HepG2 (cell line): ENCODE results near the gene LYZ. TPM values are rescaled to one million over a fixed set of nuclear protein-coding genes. Genes with fewer than 3 reads are reported as not detected.

ENCODE experiments used
- ATAC-seq: fragments of 200-7000 bp; cut with Tn5 transposase; 3 replicates; pipeline ENCODE4 v1.9.1; 2020; ENCODE audit warnings: mild to moderate bottlenecking, moderate library complexity
- Bru-seq: library from RNA; stranded (reverse); fragments of 400-500 nt; gene quantifications from one replicate; lab custom pipeline; 2021; lab: Mats Ljungman, UMichigan
- BruChase-seq, 2 experiments: library from RNA; stranded (reverse); fragments of 400-500 nt; gene quantifications; one replicate each; lab custom pipeline; 2021; lab: Mats Ljungman, UMichigan
- BruUV-seq: library from RNA; stranded (reverse); fragments of 400-500 nt; replicated peaks from 2 replicates; lab custom pipeline; 2021; lab: Mats Ljungman, UMichigan
- CTCF ChIA-PET: fragments of 300-600 bp; formaldehyde crosslinking; extraction: SDS; loops from one replicate; lab custom pipeline; 2021; ENCODE audit warnings: low total read pairs, inconsistent platforms, low intra/inter-chr PET ratio; lab: Yijun Ruan, JAX
- POLR2A ChIA-PET: fragments of 350-600 bp; sonication (Branson Sonifier 250); formaldehyde crosslinking; loops from one replicate; lab custom pipeline; 2020; ENCODE audit warnings: antibody characterized with exemption, inconsistent platforms; lab: Yijun Ruan, JAX
- DNase-seq: peaks from one replicate; pipeline ENCODE4 v3.0.0-alpha.2; 2015; ENCODE audit warnings: low spot score
- FAIRE-seq: peaks from 3 replicates; lab custom pipeline; 2011; peaks lifted over from hg19 to GRCh38; lab: Jason Lieb, UNC
- H2AFZ ChIP-seq: one replicate; pipeline ENCODE4 v1.6.1; 2011; ENCODE audit warnings: low read length, inconsistent platforms
- H3K27ac ChIP-seq: fragments of 300-600 bp; 3 replicates; pipeline ENCODE4 v1.8.0; 2011; ENCODE audit warnings: mixed run types, mild to moderate bottlenecking, mixed read lengths, low read length, inconsistent platforms; ENCODE audit not compliant: insufficient read depth; ENCODE audit errors: extremely low read length
- H3K27me3 ChIP-seq, 2 experiments: fragments of 200-600 bp in 1 of 2; 2 replicates in 1 of 2; 3 replicates in 1 of 2; pipeline versions ENCODE4 v1.6.0 to v1.8.0; 2011; ENCODE audit warnings: low read length in 2 of 2, mild to moderate bottlenecking in 2 of 2, moderate library complexity in 2 of 2, inconsistent platforms in 1 of 2; ENCODE audit not compliant: insufficient read depth in 2 of 2, control insufficient read depth in 1 of 2
- H3K36me3 ChIP-seq, 2 experiments: fragments of 200-600 bp in 1 of 2; replicated peaks in 1 of 2; 2 replicates in 1 of 2; 3 replicates in 1 of 2; pipeline versions ENCODE4 v1.5.1 to v1.8.0; 2011; ENCODE audit warnings: low read length in 2 of 2, inconsistent platforms in 1 of 2; ENCODE audit not compliant: insufficient read depth in 2 of 2, control insufficient read depth in 1 of 2
- H3K4me1 ChIP-seq: 2 replicates; pipeline ENCODE4 v1.5.1; 2012; ENCODE audit warnings: low read length, inconsistent platforms; ENCODE audit not compliant: insufficient read depth
- H3K4me2 ChIP-seq: 2 replicates; pipeline ENCODE4 v1.6.0; 2011; ENCODE audit warnings: low read depth, low read length, inconsistent platforms
- H3K4me3 ChIP-seq, 3 experiments: fragments of 200-600 bp in 1 of 3; sonication (generic), shearing (Covaris generic) in 1 of 3; replicated peaks in 1 of 3; 2 replicates each; pipeline ENCODE4 v1.5.1; 2011 to 2016; ENCODE audit warnings: low read length in 3 of 3, inconsistent platforms in 2 of 3, low read depth in 2 of 3, mild to moderate bottlenecking in 2 of 3, control low read depth in 1 of 3, mixed read lengths in 1 of 3; ENCODE audit not compliant: insufficient read depth in 1 of 3
- H3K79me2 ChIP-seq: one replicate; pipeline ENCODE4 v1.6.1; 2011; ENCODE audit warnings: low read length, inconsistent platforms; ENCODE audit not compliant: insufficient read depth
- H3K9ac ChIP-seq: 2 replicates; pipeline ENCODE4 v1.6.0; 2011; ENCODE audit warnings: mild to moderate bottlenecking, low read depth, low read length, inconsistent platforms; ENCODE audit not compliant: insufficient read depth
- H3K9me3 ChIP-seq: 2 replicates; pipeline ENCODE4 v1.5.1; 2012; ENCODE audit warnings: mild to moderate bottlenecking, low read length
- H4K20me1 ChIP-seq: 2 replicates; pipeline ENCODE4 v1.6.0; 2011; ENCODE audit warnings: inconsistent platforms, mild to moderate bottlenecking, low read length, moderate library complexity; ENCODE audit not compliant: insufficient read depth
- BRD4 ChIP-seq: sonication (generic); formaldehyde crosslinking; IDR thresholded peaks from 2 replicates; pipeline ENCODE4 v1.4.0; 2020; ENCODE audit warnings: missing genetic modification reagents
- CEBPG ChIP-seq: IDR thresholded peaks from 2 replicates; pipeline ENCODE4 v1.6.1; 2016
- SIX1 ChIP-seq: sonication (generic); formaldehyde crosslinking; IDR thresholded peaks from 2 replicates; pipeline ENCODE4 v1.4.0; 2020; ENCODE audit warnings: missing genetic modification reagents, borderline replicate concordance
- U2AF1 ChIP-seq: fragments of 200-400 bp; formaldehyde crosslinking; optimal IDR thresholded peaks from 2 replicates; pipeline ENCODE3; 2017; ENCODE audit warnings: mild to moderate bottlenecking, low read depth, low read length
- YEATS2 ChIP-seq: sonication (generic); formaldehyde crosslinking; IDR thresholded peaks from 2 replicates; pipeline ENCODE4 v1.4.0; 2020; ENCODE audit warnings: missing genetic modification reagents, borderline replicate concordance
- ZNF572 ChIP-seq: sonication (generic); formaldehyde crosslinking; IDR thresholded peaks from 2 replicates; pipeline ENCODE4 v1.5.1; 2020; ENCODE audit warnings: mild to moderate bottlenecking, missing genetic modification reagents
- ZSCAN21 ChIP-seq: sonication (generic); formaldehyde crosslinking; IDR thresholded peaks from 2 replicates; pipeline ENCODE4 v1.8.0; 2022; ENCODE audit warnings: mild to moderate bottlenecking, missing genetic modification reagents, moderate library complexity, borderline replicate concordance
- WGBS: methylation state at CpG from one replicate; pipeline ENCODE4 v1.1.6; 2017; ENCODE audit warnings: low lambda C conversion rate; 5-methylcytosine and 5-hydroxymethylcytosine counted together
- in situ Hi-C: cut with HindIII; loops from 2 replicates; pipeline ENCODE4 v1.10.0; 2017; ENCODE audit warnings: low pct_unique_long_range_greater_than_20kb; ENCODE audit not compliant: extremely low pct_ligation_motif_present
- intact Hi-C: fragments of 100-400 bp; cut with micrococcal nuclease; formaldehyde crosslinking; loops from one replicate; pipeline ENCODE4 v1.10.0; 2022; ENCODE audit not compliant: unreplicated experiment
- long read RNA-seq, 2 experiments: library from RNA in 1 of 2; library from polyadenylated mRNA in 1 of 2; stranded (forward) in 1 of 2; unstranded in 1 of 2; transcript quantifications; one replicate each; pipeline ENCODE4 v2.0.0, GENCODE V29; 2019 to 2022
- polyA minus RNA-seq, 3 experiments: library from RNA; depleted of rRNA, polyadenylated mRNA; stranded (reverse); fragments of >200 nt; gene quantifications; 2 replicates each; pipeline ENCODE4 v1.2.3, GENCODE V29; 2011; ENCODE audit warnings: low replicate concordance in 1 of 3
- polyA plus RNA-seq, 8 experiments: library from polyadenylated mRNA; depleted of rRNA in 3 of 8; stranded (reverse) in 7 of 8; unstranded in 1 of 8; fragments of >200 nt; fragmentation: Illumina TruSeq in 4 of 8; extraction: Trizol in 4 of 8; gene quantifications; 2 replicates each; pipeline versions ENCODE4 v1.2.1 to v1.2.3, GENCODE V29; 2011 to 2016; ENCODE audit warnings: low read depth in 4 of 8, missing spikeins in 1 of 8, mixed read lengths in 1 of 8; ENCODE audit not compliant: insufficient read depth in 1 of 8
- total RNA-seq, 5 experiments: library from RNA; depleted of rRNA; stranded (reverse); fragments of >200 nt; fragmentation: Illumina TruSeq; extraction: Trizol; gene quantifications; 2 replicates each; pipeline ENCODE4 v1.2.3, GENCODE V29; 2016; ENCODE audit warnings: low read depth in 1 of 5
- TF ChIP-seq, protein P1 (sequence below): sonication (generic); formaldehyde crosslinking; conservative IDR thresholded peaks from 2 replicates; pipeline ENCODE4 v1.4.0; 2020; ENCODE audit warnings: missing genetic modification reagents
- TF ChIP-seq, protein P2 (sequence below): IDR thresholded peaks from 2 replicates; pipeline ENCODE4 v1.6.1; 2016
- TF ChIP-seq, protein P3 (sequence below): sonication (generic); formaldehyde crosslinking; IDR thresholded peaks from 2 replicates; pipeline ENCODE4 v1.4.0; 2020; ENCODE audit warnings: missing genetic modification reagents

LYZ gene
- total RNA-seq (2016; rRNA removed; fragmentation: Illumina TruSeq; extraction: Trizol) = 1,312 and 2,054 TPM in 2 replicates
- 154 and 157 TPM in 2 replicates for total RNA-seq (2016; cell fraction: cytosol; rRNA removed; fragmentation: Illumina TruSeq; extraction: Trizol; ENCODE audit: low read depth)
- total RNA-seq (2016; cell fraction: insoluble cytoplasmic fraction; rRNA removed; fragmentation: Illumina TruSeq; extraction: Trizol) = 1,332 and 2,132 TPM in 2 replicates
- total RNA-seq (2016; cell fraction: membrane; rRNA removed; fragmentation: Illumina TruSeq; extraction: Trizol) = 312 and 354 TPM in 2 replicates
- total RNA-seq (2016; cell fraction: nucleus; rRNA removed; fragmentation: Illumina TruSeq; extraction: Trizol) = 1,314 and 1,505 TPM in 2 replicates
- polyA plus RNA-seq (2011; rRNA removed) = 1,560 and 1,788 TPM in 2 replicates
- polyA plus RNA-seq (2011; cell fraction: cytosol; rRNA removed) = 1,336 TPM in 2 replicates
- 253 and 317 TPM in 2 replicates for polyA plus RNA-seq (2011; cell fraction: nucleus; rRNA removed)
- polyA plus RNA-seq (2012) = 2,246 and 4,153 TPM in 2 replicates
- polyA plus RNA-seq (2016; cell fraction: cytosol; fragmentation: Illumina TruSeq; extraction: Trizol; ENCODE audit: low read depth) = 159 and 162 TPM in 2 replicates
- 1,264 and 1,284 TPM in 2 replicates for polyA plus RNA-seq (2016; cell fraction: insoluble cytoplasmic fraction; fragmentation: Illumina TruSeq; extraction: Trizol; ENCODE audit: low read depth)
- 279 and 297 TPM in 2 replicates for polyA plus RNA-seq (2016; cell fraction: membrane; fragmentation: Illumina TruSeq; extraction: Trizol; ENCODE audit: low read depth)
- 2,068 and 2,203 TPM in 2 replicates for polyA plus RNA-seq (2016; cell fraction: nucleus; fragmentation: Illumina TruSeq; extraction: Trizol; ENCODE audit: insufficient read depth, low read depth)
- polyA minus RNA-seq (2011; rRNA and poly(A)+ RNA removed; ENCODE audit: low replicate concordance) = 0.80 and 1,221 TPM in 2 replicates
- polyA minus RNA-seq (2011; cell fraction: cytosol; rRNA and poly(A)+ RNA removed) = 3,146 and 3,201 TPM in 2 replicates
- 420 and 665 TPM in 2 replicates for polyA minus RNA-seq (2011; cell fraction: nucleus; rRNA and poly(A)+ RNA removed)
- percentile 100 among the genes with signal in this experiment for Bru-seq, nascent RNA
- percentile 100 among the genes with signal in this experiment for BruChase-seq, experiment 1, labeled RNA remaining after a 6-hour chase
- BruChase-seq, experiment 2, labeled RNA remaining after a 2-hour chase = percentile 100 among the genes with signal in this experiment
- long read RNA-seq, experiment 1, transcript LYZ-201 (4 exons, 1,530 nt) = major isoform, 830 of 6,342 reads
- long read RNA-seq, experiment 1, transcript LYZ-203 (3 exons, 669 nt) = minor isoform, 5 of 6,342 reads
- long read RNA-seq, experiment 1, partial matches to known transcripts = 5,491 of 6,342 reads
- long read RNA-seq, experiment 1, other reads (novel, unspliced or antisense) = 16 of 6,342 reads
- long read RNA-seq, experiment 2, transcript LYZ-203 (3 exons, 669 nt) = minor isoform, 6 of 3,804 reads
- long read RNA-seq, experiment 2, transcript LYZ-201 (4 exons, 1,530 nt) = major isoform, 1,208 of 3,804 reads
- long read RNA-seq, experiment 2, partial matches to known transcripts = 2,567 of 3,804 reads
- long read RNA-seq, experiment 2, other reads (novel, unspliced or antisense) = 22 of 3,804 reads

DNA sequence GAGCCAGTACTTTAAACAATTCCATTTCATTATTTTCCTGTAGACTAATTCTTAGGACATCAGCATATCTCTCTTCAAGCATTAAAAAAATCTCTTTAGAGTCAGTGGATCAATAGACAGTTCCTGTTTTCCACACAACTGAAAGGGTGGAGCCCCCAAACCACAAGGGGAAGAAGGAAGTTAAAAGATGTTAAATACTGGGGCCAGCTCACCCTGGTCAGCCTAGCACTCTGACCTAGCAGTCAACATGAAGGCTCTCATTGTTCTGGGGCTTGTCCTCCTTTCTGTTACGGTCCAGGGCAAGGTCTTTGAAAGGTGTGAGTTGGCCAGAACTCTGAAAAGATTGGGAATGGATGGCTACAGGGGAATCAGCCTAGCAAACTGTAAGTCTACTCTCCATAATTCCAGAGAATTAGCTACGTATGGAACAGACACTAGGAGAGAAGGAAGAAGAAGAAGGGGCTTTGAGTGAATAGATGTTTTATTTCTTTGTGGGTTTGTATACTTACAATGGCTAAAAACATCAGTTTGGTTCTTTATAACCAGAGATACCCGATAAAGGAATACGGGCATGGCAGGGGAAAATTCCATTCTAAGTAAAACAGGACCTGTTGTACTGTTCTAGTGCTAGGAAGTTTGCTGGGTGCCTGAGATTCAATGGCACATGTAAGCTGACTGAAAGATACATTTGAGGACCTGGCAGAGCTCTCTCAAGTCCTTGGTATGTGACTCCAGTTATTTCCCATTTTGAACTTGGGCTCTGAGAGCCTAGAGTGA is at the start of gene LYZ:
TSS of gene LYZ (plus strand) at position 220 of the 777 bp plus-strand sequence. CDS start at position 248, 28 bp downstream.
- H3K4me2 ChIP-seq = peak within 1 kb of the TSS; percentile 89
- intact Hi-C loops = loop anchor here (1.0 kb wide), 1 partner anchor 15 kb away; no protein-coding TSS in a partner anchor
- H3K36me3 ChIP-seq = peaks cover 0 to 16% of the 10 kb centered on the region in 2 experiments; a peak in 2 of 5 replicates
- TF ChIP-seq BRD4 (CRISPR knock-in tag) = peak; percentile 96
- no peak for TF ChIP-seq U2AF1
- TF ChIP-seq ZNF572 (CRISPR knock-in tag) = no peak
- TF ChIP-seq SIX1 = peak; percentile 44; the same call in 1 of the 2 replicates
- peak; percentile 34; the same call in 1 of the 2 replicates for TF ChIP-seq ZSCAN21 (CRISPR knock-in tag)
- TF ChIP-seq, protein P1, sequence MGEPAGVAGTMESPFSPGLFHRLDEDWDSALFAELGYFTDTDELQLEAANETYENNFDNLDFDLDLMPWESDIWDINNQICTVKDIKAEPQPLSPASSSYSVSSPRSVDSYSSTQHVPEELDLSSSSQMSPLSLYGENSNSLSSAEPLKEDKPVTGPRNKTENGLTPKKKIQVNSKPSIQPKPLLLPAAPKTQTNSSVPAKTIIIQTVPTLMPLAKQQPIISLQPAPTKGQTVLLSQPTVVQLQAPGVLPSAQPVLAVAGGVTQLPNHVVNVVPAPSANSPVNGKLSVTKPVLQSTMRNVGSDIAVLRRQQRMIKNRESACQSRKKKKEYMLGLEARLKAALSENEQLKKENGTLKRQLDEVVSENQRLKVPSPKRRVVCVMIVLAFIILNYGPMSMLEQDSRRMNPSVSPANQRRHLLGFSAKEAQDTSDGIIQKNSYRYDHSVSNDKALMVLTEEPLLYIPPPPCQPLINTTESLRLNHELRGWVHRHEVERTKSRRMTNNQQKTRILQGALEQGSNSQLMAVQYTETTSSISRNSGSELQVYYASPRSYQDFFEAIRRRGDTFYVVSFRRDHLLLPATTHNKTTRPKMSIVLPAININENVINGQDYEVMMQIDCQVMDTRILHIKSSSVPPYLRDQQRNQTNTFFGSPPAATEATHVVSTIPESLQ (CRISPR knock-in tag) = no peak
- TF ChIP-seq, protein P2, sequence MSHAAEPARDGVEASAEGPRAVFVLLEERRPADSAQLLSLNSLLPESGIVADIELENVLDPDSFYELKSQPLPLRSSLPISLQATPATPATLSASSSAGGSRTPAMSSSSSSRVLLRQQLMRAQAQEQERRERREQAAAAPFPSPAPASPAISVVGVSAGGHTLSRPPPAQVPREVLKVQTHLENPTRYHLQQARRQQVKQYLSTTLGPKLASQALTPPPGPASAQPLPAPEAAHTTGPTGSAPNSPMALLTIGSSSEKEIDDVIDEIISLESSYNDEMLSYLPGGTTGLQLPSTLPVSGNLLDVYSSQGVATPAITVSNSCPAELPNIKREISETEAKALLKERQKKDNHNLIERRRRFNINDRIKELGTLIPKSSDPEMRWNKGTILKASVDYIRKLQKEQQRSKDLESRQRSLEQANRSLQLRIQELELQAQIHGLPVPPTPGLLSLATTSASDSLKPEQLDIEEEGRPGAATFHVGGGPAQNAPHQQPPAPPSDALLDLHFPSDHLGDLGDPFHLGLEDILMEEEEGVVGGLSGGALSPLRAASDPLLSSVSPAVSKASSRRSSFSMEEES (CRISPR knock-in tag) = peak; percentile 83
- TF ChIP-seq CEBPG (CRISPR knock-in tag) = peak; percentile 65; the same call in 1 of the 2 replicates
- peak; percentile 43; the same call in 1 of the 2 replicates for TF ChIP-seq YEATS2 (CRISPR knock-in tag)
- TF ChIP-seq, protein P3, sequence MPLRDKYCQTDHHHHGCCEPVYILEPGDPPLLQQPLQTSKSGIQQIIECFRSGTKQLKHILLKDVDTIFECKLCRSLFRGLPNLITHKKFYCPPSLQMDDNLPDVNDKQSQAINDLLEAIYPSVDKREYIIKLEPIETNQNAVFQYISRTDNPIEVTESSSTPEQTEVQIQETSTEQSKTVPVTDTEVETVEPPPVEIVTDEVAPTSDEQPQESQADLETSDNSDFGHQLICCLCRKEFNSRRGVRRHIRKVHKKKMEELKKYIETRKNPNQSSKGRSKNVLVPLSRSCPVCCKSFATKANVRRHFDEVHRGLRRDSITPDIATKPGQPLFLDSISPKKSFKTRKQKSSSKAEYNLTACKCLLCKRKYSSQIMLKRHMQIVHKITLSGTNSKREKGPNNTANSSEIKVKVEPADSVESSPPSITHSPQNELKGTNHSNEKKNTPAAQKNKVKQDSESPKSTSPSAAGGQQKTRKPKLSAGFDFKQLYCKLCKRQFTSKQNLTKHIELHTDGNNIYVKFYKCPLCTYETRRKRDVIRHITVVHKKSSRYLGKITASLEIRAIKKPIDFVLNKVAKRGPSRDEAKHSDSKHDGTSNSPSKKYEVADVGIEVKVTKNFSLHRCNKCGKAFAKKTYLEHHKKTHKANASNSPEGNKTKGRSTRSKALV (CRISPR knock-in tag) = 0 out of 2 replicates have a peak, but pooled peaks have one; percentile 2

More for the DNA sequence above, at the start of gene LYZ:
- Histone ChIP-seq H3K4me3 (peak within 1 kb of the TSS; percentile 69 to 90 (median 72)), H4K20me1 (peaks cover 21% of the 10 kb centered on the region), H3K27ac (peak within 1 kb of the TSS; percentile 92), H2AFZ (no peak within 1 kb of the TSS), H3K79me2 (peaks cover 46% of the 10 kb centered on the region), H3K27me3 (no peaks in the 10 kb centered on the region; a peak in 1 of 5 replicates), H3K9ac (peak within 1 kb of the TSS; percentile 79), H3K9me3 (no peaks in the 10 kb centered on the region), H3K4me1 (peaks cover 65% of the 10 kb centered on the region)
- ATAC-seq = peak; percentile 99
- peak; percentile 88 for FAIRE-seq
- in situ Hi-C loops = no loop called here
- WGBS = 0% methylated on average over 4 of the region's 4 CpGs
- ChIA-PET POLR2A (interaction anchor here (1.0 to 6.6 kb wide), 5 partner anchors 9 to 237 kb away, joined by 3 to 229 read pairs (median 7); partner anchors contain the start of gene CCT2), CTCF (interaction anchor here (1.3 kb wide), 1 partner anchor 57 kb away, joined by 3 read pairs; no protein-coding TSS in a partner anchor)
- DNase-seq = peak; percentile 94
- TSS peak; percentile 56 for BruUV-seq
